ENCODE results near the gene MDP1.
A peak's percentile ranks its signal among the peaks of the same experiment; 100 is the strongest.

The MDP1 gene

DNA sequence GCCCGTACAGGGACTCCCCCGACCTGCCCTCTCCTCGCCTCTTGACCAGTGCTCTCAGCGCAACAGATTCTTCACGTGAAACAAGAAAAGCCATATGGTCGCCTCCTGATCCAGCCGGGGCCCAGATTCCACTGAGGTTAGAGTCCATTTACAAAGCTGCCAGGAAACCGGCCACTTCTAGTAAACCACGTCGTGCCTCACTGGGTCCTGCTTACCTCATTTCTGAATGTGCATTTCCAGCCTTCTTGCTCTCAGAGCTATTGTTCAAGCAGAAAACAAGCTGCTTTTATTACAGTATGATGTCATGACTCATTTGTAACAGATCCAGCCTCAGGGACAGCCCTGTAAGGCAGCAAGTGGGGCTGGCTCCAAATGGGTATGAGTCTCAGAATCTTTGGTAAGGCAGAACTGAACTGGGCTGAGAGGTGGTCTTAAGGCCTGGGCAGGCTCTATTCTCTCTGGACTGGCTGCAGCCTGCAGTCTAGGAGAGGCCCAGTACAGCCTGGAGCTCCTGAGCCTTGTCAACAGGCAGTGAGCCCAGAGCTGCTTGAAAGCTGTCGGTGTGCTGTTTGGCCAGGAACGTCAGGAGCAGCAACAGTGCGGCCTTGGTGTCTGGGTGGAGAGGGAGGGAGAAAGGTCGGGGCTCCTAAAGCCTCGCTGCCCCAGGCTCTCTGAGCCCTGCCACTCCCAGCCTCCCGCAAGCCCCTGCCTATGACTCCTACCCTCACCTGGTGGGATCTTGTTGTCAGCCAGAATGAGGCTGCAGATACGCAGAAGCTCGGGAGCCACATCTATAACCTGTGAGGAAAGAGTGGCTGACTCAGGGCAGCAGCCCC is 35.7 kb downstream of the MDP1 start:
- DNase-seq: no peak

DNA sequence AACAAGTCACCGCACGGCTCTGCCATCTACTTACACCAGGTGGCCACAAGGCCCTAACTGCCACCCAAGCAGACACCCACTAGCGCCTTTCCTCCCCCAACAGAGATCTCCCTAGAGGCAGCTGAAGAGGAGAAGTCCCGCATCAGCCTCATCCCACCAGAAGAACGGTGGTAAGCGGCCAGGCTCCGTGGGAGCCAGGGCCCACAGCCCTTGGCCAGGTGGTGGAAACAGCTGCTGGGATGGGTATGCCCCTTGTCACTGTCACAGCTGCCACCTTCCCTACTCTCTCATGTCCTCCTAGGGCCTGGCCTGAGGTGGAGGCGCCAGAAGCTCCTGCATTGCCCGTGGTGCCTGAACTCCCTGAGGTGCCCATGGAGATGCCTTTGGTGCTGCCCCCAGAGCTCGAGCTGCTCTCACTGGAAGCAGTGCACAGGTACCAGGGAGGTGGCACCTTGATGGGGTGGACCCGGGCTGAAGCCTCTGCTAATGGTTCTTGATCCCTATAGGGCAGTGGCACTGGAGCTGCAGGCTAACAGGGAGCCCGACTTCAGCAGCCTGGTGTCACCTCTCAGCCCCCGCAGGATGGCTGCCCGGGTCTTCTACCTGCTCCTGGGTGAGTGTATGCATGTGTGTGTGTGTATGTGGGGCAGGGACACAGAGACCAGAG is 36.4 kb downstream of the MDP1 start:
- no peak for DNase-seq

DNA sequence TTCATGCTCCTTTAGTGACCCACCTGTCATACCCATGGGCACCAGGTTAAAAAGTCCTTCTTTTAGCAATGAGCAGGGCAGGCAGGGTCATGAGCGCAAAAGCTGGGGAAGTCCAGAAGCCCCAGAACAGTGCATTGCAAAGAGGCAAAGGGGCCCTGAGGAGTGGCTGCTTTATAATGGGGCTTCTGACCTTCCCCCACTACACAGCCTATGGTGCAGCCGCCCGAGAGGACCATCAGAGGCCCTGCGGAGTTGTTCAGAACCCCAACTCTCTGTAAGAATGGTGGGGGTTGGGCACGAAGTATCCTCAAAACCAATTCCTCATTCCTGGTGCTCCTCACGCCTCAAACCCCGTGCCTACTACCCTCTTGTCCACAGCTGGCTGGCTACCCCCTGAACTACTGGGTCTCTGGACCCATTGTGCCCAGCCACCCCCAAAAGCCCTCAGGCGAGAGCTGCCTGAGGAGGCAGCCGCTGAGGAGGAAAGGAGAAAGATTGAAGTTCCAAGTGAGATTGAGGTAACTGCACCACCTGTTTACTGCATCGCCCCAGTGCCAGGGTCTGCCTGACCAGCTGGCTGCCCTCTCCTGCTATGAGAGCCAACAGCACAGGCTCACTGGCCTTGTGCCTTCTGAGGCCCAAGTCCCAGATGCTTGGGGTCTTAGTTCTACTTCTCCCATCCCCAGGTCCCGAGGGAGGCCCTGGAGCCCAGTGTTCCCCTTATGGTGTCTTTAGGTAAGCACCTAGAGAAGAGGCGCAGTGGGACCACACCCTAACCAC is 37.3 kb downstream of the MDP1 start:
- no peak for DNase-seq

DNA sequence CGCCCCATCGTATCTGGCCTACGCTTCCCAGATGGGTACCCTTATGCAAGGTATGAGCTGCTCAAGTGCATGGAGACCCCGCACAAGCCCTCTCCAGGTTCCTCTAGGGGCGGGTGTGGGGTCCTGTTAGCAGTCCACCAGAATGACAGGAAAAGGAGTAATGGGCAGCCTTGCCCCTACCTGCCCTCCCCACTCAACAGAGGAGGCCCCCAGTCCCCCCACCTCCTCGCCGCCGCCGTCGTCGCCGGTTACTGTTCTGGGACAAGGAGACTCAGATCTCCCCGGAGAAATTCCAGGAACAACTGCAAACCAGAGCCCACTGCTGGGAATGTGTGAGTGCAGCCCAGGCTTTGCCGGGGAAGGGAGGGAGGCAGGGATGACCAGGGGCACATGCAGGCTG is 38.0 kb downstream of the MDP1 start:
- DNase-seq: no peak

DNA sequence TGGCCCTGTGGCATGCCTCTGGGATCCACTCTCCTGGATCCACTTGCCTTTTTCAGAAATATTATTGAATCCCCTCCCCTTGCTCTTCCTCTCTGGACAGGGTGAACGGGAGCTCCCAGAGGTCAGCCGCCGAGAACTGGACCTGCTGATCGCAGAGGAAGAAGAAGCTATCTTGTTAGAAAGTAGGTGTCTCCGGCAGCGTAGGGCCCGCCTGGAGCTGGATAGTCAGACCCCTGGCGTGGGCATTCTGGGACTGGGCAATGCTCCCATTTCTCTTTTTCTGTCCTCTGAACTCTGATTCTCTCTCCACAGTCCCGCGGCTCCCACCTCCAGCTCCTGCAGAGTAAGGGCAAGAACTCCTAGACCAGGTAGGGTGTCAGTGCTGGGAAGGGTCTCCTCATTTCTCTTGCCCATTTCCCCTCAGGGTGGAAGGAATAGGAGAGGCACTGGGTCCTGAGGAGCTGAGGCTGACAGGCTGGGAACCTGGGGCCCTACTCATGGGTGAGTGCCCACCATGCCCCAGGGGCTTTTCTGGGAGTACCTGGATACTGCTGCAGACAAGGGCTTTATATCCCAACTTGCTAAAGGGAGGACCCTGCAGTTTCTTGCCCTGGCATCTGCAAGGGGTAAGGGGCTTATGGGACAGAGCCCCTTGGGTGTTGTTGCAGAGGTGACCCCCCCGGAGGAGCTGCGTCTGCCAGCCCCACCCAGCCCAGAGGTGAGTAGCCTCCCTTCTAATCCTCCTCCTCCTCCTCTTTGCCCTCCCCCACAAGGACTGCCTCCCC is 38.6 kb downstream of the MDP1 start:
- no peak for DNase-seq

DNA sequence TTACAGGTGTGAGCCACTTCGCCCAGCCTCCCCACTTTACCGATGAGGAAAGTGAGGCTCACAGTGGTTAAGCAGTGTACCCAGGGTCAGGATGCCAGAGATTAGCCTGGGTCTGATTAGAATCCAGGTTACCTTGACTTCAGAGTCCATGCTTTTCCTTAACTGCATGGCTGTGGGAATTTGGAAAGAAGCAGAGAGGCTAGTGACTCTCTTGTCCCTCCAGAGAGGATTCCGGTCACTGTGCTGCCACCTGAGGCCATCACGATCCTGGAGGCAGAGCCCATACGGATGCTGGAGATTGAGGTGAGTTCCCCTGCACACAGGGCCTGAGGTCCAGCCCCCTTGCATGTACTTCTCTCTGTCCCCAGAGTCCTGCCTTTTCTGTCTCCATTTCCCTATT is 39.3 kb downstream of the MDP1 start:
- DNase-seq: no peak

DNA sequence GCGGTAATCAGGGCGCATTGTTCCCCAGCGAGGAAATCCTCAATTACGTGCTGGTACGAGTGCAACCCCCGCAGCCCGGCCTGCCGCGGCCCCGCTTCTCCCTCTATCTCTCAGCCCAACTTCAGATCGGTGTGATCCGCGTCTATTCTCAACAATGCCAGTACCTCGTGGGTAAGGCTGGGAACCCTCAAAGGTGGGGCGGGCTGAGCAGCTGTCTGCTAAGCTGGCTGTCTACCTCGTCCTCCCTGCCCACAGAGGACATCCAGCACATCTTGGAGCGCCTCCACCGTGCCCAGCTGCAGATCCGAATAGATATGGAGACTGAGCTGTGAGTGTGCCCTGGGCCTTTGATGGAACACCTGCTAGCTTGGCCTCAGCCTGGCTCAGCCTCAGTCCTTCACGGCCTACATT is 43.0 kb downstream of the MDP1 start:
- no peak for DNase-seq

DNA sequence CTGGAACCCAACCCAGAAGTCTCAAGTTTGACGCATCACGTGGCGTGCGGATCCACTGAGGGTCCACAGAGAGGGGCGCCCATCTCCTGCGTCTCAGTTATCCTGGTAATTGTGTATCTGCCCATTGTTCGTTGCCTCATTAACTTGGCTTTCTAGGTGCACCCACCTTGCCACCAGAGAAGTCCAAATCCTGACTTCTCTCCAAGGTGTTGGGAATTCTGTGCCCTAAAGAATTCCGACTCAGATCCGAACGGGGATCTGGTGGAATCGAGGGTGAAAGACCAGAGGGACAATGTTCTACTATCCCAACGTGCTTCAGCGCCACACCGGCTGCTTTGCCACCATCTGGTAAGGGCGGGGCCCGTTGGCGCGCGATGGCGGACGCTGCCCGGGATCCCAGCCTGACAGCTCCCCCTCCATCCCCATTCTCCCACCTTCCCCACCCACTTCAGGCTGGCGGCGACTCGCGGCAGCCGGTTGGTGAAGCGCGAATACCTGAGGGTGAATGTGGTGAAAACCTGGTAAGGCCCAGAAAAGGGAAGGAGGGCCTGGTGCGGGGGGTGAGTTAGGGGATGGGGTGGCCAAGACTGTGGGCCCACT is 43.5 kb downstream of the MDP1 start:
- no peak for DNase-seq

DNA sequence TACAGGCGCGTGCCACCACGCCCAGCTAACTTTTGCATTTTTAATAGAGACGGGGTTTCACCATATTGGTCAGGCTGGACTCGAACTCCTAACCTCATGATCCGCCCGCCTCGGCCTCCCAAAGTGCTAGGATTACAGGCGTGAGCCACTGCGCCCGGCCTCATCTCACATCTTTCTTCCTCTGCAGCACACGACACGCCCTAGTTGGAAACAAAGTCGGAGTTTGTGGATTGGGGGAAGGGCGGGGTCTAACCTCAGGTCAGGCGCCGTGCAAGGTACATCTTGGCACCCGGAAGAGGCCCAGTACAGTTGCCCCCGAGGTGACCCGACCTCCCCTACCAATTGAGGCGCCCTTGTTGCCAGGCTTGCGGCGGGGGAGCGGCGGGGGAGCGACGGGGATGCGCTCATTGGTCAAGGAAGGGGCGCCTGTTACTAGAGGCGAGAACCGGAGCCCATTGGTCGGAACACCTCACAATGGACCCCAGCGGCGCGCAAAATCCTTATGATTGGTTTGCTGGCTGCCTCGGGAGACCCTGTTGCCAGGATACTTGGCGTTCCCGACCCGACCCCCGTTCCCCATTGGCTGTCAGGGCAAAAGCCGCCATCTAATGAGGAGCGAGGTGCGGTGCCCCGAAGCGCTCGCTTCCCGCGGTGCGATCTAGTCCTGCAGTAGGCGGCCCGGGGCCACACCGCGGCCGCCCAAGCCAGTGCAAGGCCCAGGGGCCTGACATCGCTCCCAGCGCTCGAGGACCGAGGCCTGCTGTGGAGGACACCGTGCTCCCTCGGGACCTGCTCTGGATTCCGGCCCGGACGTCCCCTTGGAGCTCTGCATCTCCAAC is 44.2 kb downstream of the MDP1 start, which contains the start of gene REC8:
TSS of gene REC8 (plus strand) at position 659 of the 839 bp plus-strand sequence. CDS start 473 bp downstream, outside the sequence.
- peak; percentile 74 for DNase-seq

DNA sequence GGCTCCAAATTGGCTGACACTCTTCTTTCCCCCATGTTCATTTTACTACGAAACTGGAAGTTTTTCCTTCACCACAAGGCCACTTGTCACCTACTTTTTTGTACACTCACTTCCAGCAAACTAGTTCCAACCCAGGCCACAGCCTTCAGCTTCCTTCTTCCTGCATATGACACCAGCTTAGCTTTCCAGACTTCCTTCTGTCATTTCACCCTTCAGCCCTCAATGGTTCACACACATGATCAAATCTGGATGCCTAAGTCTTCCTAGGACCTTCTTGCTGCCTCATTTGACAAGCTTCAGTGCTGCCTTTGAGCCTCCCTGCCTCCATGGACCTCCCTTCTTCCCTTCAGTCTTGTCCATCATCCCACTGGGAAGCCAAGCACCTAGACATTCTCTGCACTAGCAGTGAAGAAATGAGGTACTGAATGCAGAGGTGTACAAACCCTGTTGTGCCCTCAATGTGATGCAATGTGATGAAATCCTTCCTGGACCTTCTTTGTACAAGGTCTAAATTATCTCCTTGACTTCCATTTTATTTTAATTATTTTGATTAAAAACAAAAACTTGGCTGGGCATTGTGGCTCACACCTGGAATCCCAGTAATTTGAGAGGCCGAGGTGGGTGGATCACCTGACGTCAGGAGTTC is 48.3 kb downstream of the MDP1 start:
- no peak for DNase-seq

DNA sequence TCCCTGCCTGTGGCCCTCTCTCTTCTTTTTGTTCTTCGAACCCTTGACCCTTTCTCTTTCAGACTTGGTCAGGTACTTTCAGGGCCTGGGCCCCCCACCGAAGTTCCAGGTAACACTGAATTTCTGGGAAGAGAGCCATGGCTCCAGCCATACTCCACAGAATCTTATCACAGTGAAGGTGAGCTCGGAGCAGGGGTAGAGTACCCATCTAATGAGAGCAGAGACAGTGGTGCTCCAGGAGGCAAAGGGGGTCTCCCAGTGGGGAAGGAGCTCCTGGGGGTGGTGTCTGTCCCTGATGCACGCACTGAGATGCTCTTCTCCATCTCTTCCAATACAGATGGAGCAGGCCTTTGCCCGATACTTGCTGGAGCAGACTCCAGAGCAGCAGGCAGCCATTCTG is 50.1 kb downstream of the MDP1 start:
- DNase-seq: no peak

DNA sequence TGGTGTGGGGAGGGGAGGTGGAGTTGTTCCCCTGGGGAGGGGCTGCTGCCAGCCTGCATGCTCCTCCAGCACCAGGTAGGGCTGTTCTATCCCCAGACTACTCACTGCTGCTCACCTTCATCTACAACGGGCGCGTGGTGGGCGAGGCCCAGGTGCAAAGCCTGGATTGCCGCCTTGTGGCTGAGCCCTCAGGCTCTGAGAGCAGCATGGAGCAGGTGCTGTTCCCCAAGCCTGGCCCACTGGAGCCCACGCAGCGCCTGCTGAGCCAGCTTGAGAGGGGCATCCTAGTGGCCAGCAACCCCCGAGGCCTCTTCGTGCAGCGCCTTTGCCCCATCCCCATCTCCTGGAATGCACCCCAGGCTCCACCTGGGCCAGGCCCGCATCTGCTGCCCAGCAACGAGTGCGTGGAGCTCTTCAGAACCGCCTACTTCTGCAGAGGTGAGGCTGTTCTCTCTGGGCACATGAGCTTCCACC is 51.3 kb downstream of the MDP1 start:
- no peak for DNase-seq
